Peyer's patch (tissue), 4 donors: ENCODE results near the gene PPFIBP2. TPM values are rescaled to one million over a fixed set of nuclear protein-coding genes. Genes with fewer than 3 reads are reported as not detected.

Experiments used
- DNase-seq, 3 donors: peaks; one replicate each; pipeline ENCODE4 v3.0.0-alpha.2; 2017 to 2019
- H3K27ac ChIP-seq, 4 donors: fragments of 200-600 bp; sonication (generic); one replicate each; pipeline ENCODE4 v1.5.1; 2016 to 2019
- H3K27me3 ChIP-seq, 2 donors: fragments of 200-600 bp; sonication (generic); one replicate each; pipeline ENCODE4 v1.5.1; 2019
- H3K36me3 ChIP-seq, 3 donors: fragments of 200-600 bp; sonication (generic); one replicate each; pipeline ENCODE4 v1.5.1; 2016 to 2019
- H3K4me1 ChIP-seq, 4 donors: fragments of 200-600 bp; sonication (generic); one replicate each; pipeline ENCODE4 v1.5.1; 2016 to 2019
- H3K4me3 ChIP-seq, 4 donors: fragments of 200-600 bp; sonication (generic); 1 replicate in 3 of 4; 2 replicates in 1 of 4; pipeline ENCODE4 v1.5.1; 2016 to 2019; ENCODE audit warnings: mild to moderate bottlenecking in 1 of 4
- H3K9me3 ChIP-seq, 4 donors: fragments of 200-600 bp; sonication (generic); one replicate each; pipeline ENCODE4 v1.5.1; 2016 to 2019; ENCODE audit warnings: mild to moderate bottlenecking in 1 of 4
- POLR2A ChIP-seq, 2 donors: fragments of 450-650 bp; IDR thresholded peaks; one replicate each; pipeline ENCODE4 v1.5.1; 2017; ENCODE audit warnings: antibody characterized with exemption in 2 of 2, mild to moderate bottlenecking in 2 of 2, moderate library complexity in 2 of 2
- total RNA-seq, 4 donors: library from RNA; depleted of rRNA; stranded (reverse); fragments of >200 nt; gene quantifications; one replicate each; pipeline ENCODE4 v1.1.0, GENCODE V29; 2016
- TF ChIP-seq, protein P1 (sequence below), 6 experiments: fragments of 450-650 bp in 4 of 6; fragments of 200-600 bp in 2 of 6; sonication (generic) in 1 of 6; IDR thresholded peaks; one replicate each; pipeline ENCODE4 v1.5.1; 2017 to 2019; ENCODE audit warnings: antibody characterized with exemption in 6 of 6, mild to moderate bottlenecking in 3 of 6, moderate library complexity in 1 of 6

Gene PPFIBP2
- total RNA-seq, 4 donors from 2014 or later = 74.6 to 245 (median 148) TPM

DNA sequence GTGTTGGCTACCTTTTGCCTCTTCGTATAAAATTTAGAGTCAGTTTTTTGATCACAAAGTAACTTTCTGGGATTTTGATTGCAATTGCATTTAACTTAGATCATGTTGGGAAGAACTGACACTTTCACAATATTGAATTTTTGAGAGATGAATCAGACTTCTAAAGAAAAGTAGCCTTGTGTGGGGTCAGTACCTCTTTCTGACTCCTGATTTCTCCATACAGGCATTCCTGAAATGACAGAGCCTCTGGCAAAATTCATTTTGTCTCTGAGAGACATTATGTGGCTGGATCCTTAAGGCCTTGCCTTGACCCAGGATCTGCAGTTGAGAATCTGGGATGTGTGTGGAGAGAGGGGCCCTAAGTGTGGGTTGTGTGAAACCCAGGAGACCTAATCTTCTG is 37.8 kb downstream of the PPFIBP2 start:
- Histone ChIP-seq H3K4me1 (peaks cover 0 to 16% (median 2%) of the 10 kb centered on the region in 4 donors), H3K9me3 (no peaks in the 10 kb centered on the region), H3K4me3 (no peak overlapping the region), H3K36me3 (peaks cover 0 to 6% (median 0%) of the 10 kb centered on the region in 3 donors), H3K27ac (no peak overlapping the region), H3K27me3 (no peaks in the 10 kb centered on the region)
- no peak for TF ChIP-seq POLR2A (IDR thresholded peaks at IDR 0.05)
- TF ChIP-seq, protein P1, sequence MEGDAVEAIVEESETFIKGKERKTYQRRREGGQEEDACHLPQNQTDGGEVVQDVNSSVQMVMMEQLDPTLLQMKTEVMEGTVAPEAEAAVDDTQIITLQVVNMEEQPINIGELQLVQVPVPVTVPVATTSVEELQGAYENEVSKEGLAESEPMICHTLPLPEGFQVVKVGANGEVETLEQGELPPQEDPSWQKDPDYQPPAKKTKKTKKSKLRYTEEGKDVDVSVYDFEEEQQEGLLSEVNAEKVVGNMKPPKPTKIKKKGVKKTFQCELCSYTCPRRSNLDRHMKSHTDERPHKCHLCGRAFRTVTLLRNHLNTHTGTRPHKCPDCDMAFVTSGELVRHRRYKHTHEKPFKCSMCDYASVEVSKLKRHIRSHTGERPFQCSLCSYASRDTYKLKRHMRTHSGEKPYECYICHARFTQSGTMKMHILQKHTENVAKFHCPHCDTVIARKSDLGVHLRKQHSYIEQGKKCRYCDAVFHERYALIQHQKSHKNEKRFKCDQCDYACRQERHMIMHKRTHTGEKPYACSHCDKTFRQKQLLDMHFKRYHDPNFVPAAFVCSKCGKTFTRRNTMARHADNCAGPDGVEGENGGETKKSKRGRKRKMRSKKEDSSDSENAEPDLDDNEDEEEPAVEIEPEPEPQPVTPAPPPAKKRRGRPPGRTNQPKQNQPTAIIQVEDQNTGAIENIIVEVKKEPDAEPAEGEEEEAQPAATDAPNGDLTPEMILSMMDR (IDR thresholded peaks at IDR 0.05) = no peak
- no peak for DNase-seq

- no peak for DNase-seq
- Histone ChIP-seq H3K4me3 (no peak overlapping the region), H3K36me3 (peaks cover 0 to 6% (median 0%) of the 10 kb centered on the region in 3 donors), H3K27ac (no peak overlapping the region), H3K27me3 (no peaks in the 10 kb centered on the region), H3K9me3 (no peaks in the 10 kb centered on the region), H3K4me1 (peaks cover 0 to 16% (median 2%) of the 10 kb centered on the region in 4 donors)
- TF ChIP-seq, protein P1 (IDR thresholded peaks at IDR 0.05) = no peak
- TF ChIP-seq POLR2A (IDR thresholded peaks at IDR 0.05) = no peak
These were observed 38.9 kb downstream of the PPFIBP2 start for GRCh38 chr11:7552666-7553065.

DNA sequence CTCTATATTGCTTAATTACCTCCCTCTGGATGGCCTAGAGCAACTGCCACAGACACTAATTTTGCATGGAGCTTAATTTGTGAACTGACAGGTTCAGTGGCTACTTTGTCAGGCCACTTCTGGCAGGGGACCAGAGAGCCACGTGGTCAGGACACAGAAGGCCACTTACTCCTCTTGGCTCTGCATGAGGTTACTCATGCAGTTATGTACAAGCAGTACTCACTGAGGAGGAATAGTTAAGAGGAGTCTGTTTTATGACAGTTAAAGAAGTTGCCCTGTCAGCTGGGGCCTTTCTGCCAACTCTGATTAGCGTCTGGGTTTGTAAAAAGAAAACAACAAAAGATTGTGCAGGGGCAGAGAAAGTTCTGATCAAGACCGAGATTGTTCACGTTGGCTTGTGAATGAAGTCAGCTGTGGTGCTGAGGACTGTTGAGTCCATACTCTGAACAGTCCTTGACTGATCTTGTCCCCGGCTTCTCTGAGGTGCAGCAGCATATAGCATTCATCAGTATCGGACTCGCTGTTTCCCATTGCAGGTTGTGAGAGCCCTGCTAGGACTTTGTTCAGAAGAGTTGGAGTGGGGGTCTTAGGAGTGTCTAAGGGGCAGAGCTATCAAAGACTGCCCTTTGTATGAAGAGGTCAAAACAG is 41.4 kb downstream of the PPFIBP2 start:
- peak overlapping the region in 1 of 4 donors; percentile 16 for H3K4me3 ChIP-seq
- no peaks in the 10 kb centered on the region for H3K9me3 ChIP-seq
- H3K36me3 ChIP-seq = peaks cover 0 to 5% (median 0%) of the 10 kb centered on the region in 3 donors
- no peaks in the 10 kb centered on the region for H3K27me3 ChIP-seq
- DNase-seq = peak in 2 of 3 donors; percentile 88 to 89
- TF ChIP-seq, protein P1 (IDR thresholded peaks at IDR 0.05) = no peak
- no peak for TF ChIP-seq POLR2A (IDR thresholded peaks at IDR 0.05)
- peaks cover 0 to 16% (median 2%) of the 10 kb centered on the region in 4 donors for H3K4me1 ChIP-seq
- peak overlapping the region in 3 of 4 donors; percentile 3 to 68 (median 50) for H3K27ac ChIP-seq

- DNase-seq = no peak
- peaks cover 0 to 12% (median 2%) of the 10 kb centered on the region in 4 donors for H3K4me1 ChIP-seq
- no peak overlapping the region for H3K4me3 ChIP-seq
- H3K36me3 ChIP-seq = no peaks in the 10 kb centered on the region
- H3K9me3 ChIP-seq = no peaks in the 10 kb centered on the region
- TF ChIP-seq POLR2A (IDR thresholded peaks at IDR 0.05) = no peak
- TF ChIP-seq, protein P1 (IDR thresholded peaks at IDR 0.05) = no peak
- H3K27me3 ChIP-seq = no peaks in the 10 kb centered on the region
- H3K27ac ChIP-seq = no peak overlapping the region
These were observed 44.2 kb downstream of the PPFIBP2 start for GRCh38 chr11:7558046-7558445.

DNA sequence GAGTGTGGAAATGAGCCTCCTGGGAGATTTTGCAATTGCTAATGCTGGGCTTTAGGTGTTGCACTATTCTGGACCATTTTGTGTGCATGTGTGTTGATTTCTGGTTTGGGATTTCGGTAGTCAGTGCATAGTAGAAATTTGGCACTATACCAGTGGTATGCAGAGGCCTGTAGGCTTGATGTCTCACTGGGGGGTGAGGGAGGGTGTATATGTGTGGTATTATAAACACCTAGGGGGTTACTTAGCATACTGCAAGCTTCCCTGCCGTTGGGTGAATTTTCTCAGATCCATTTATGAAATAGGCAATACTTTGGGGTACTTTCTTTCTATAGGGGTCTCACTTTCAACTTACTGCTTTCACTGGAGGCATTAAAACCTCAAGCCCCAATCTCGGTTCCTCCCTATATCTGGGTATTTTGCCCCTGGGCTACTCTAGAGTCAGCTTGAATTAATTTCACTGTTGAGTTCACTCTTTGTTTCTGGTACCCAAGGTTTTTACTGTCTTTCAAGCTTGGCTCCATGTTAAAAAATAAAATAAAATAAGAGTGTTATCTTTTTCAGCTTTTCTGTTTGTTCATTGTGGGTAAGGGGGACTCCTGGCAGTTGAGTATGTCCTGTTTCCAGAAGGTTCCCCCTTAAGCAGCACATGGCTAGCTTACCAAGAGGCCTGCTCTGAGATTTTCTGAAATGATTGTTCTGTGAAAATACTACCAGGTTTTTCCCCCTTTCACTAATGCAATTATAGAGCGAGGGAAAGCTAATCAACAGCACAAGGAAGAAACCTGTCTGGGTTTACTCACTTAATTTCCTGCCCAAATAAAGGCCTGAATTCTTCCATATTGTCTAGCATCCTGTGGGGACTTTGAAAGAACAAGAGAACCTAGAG is 45.8 kb downstream of the PPFIBP2 start:
- Histone ChIP-seq H3K4me1 (peaks cover 0 to 12% (median 2%) of the 10 kb centered on the region in 4 donors), H3K27ac (no peak overlapping the region), H3K36me3 (no peaks in the 10 kb centered on the region), H3K9me3 (no peaks in the 10 kb centered on the region), H3K27me3 (no peaks in the 10 kb centered on the region), H3K4me3 (no peak overlapping the region)
- no peak for DNase-seq
- no peak for TF ChIP-seq POLR2A (IDR thresholded peaks at IDR 0.05)
- TF ChIP-seq, protein P1 (IDR thresholded peaks at IDR 0.05) = no peak
